Measurements from ENCODE around the gene THRB.

THRB gene

DNA sequence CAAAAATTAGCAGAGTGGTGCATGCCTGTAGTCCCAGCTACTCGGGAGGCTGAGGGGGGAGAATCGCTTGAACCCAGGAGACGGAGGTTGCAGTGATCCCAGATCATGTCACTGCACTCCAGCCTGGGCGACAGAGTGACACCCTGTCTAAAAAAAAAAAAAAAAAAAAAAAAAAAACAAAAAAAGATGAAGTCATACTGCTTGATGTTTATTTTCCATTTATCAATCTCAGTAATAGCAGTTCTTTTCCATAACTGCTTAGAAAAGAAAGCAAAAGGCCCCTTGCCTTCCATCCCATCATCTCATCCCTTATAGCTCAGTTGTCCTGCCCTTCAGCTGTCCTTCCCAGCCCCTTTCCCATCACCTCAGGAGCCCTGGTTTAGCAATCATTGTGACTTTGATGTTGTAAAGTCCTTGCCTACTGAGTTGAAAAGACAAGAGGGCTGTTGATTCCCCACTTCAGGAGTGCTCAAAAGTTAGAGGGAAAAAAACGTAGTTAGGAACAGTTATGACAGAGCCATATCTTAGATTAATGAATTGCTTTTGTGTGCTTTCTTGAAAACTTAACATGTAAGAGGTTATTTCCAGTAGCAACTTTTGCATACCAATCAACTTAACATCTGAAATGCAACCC lies 18.0 kb upstream of the THRB start:
- DNase-seq (ENCODE audit: extremely low read depth, low read depth) = no peak
- TF ChIP-seq, protein P1, sequence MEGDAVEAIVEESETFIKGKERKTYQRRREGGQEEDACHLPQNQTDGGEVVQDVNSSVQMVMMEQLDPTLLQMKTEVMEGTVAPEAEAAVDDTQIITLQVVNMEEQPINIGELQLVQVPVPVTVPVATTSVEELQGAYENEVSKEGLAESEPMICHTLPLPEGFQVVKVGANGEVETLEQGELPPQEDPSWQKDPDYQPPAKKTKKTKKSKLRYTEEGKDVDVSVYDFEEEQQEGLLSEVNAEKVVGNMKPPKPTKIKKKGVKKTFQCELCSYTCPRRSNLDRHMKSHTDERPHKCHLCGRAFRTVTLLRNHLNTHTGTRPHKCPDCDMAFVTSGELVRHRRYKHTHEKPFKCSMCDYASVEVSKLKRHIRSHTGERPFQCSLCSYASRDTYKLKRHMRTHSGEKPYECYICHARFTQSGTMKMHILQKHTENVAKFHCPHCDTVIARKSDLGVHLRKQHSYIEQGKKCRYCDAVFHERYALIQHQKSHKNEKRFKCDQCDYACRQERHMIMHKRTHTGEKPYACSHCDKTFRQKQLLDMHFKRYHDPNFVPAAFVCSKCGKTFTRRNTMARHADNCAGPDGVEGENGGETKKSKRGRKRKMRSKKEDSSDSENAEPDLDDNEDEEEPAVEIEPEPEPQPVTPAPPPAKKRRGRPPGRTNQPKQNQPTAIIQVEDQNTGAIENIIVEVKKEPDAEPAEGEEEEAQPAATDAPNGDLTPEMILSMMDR (IDR thresholded peaks at IDR 0.05; ENCODE audit: low read depth, low read length) = no peak

DNA sequence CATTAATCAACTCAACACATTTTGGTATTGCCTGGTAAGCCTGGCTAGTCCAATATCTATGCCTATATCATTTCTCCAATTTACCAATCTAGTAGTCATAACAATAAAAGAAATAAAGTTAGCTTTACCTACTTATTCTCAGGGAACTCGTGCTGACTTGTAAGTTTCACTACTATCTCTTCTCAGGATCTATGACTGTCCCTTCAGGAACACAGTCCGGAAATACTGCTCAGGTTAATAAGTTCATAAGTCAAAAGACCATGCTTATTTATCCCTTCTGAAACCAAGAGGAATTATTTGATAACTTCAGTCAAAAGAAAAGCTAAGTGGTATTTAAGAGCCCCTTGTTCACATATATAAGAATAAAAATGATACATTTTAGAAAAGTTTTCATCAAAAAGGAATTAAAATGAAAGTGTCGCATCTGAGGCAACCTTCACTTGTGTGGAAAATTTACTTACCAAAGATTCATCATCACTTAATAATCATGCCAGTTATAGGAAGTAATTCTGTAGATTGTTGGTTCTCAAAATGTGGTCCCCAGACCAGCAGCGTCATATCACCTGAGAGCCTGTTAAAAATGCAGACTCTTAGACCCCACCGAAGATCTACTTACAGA lies 15.5 kb upstream of the THRB start:
- TF ChIP-seq, protein P1 (IDR thresholded peaks at IDR 0.05; ENCODE audit: low read depth, low read length) = no peak
- DNase-seq (ENCODE audit: extremely low read depth, low read depth) = no peak

DNA sequence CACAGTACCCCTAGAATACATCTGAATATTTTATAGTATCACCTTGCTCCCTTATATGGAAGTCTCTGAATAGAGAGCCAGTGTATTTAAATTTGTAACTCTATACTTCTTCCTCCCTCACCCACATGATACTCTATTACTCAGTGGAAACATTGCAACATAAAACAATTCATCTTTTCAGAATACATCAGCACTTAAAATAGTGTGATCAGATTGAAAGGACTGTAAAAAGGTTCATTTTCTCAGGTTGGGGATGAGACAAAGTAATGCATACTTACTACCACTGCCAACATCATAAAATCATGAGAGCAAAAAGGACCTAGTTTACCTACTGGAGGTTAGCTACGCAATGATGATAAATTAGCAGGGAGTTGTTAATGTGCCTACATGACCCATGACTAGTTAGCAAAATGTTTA lies 13.8 kb upstream of the THRB start:
- TF ChIP-seq, protein P1 (IDR thresholded peaks at IDR 0.05; ENCODE audit: low read depth, low read length) = no peak
- no peak for DNase-seq (ENCODE audit: extremely low read depth, low read depth)

DNA sequence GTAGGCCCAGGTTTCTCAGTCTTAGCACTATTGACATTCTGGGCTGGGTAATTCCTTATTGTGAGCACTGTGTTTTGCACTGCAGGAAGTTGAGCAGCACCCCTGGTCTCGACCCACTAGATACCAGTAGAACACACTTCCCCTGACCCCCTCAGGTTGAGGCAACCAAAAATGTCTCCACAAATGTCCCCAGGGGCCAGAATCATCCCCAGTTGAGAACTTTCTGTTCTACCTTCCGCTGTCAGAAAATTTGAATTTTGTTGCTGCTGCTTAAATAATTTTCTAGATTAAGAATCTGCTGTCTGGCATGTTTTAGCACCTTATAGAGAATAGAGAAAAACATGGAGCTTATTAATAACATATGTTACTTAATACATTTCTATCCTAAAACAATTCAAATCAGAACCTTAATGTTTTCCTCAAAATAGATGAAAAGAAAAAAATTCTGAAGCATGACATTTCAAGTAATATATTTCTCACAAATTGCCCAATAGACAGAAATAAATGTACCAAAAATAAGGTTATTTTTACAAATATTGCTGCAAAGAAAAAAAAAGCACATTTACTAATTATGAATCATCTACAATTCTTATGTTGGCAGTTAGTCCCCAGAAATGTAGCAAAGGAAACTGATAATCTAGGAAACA lies 13.2 kb upstream of the THRB start:
- no peak for DNase-seq (ENCODE audit: extremely low read depth, low read depth)
- TF ChIP-seq, protein P1 (IDR thresholded peaks at IDR 0.05; ENCODE audit: low read depth, low read length) = no peak

DNA sequence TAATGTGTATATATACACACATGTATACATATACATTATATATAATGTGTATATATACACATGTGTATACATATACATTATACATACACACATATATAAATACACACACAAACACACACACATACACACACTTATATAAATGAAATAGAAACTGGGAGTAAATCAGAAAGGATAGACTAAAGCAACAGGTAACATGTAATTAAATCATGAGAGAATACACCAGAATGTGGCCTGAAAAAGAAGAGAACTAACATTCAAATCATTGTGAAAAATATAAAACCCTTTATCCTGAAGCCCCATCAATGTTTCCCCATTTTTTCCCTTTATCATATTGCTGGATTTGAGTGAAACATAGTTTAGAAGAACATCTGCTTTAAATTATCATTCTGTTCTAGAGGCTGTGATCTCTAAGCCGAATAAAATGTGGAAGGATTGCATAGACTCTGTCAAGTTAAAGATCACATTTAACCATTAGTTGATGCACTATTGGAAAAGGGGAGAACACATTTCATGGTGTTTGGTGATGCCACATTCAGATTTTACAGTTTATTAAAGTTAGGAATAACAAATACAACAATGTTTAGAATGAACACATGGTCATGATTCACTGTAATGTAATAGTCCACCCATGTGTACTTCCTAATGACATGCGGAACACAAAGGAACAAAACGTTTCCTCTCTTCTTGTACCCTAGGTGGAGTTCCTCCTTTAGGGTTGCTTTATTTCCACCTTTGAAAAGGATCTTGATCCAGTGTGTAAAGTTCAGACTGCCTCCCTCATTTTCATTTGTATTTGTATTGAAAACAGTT lies 12.5 kb upstream of the THRB start:
- TF ChIP-seq, protein P1 (IDR thresholded peaks at IDR 0.05; ENCODE audit: low read depth, low read length) = no peak
- DNase-seq (ENCODE audit: extremely low read depth, low read depth) = no peak

DNA sequence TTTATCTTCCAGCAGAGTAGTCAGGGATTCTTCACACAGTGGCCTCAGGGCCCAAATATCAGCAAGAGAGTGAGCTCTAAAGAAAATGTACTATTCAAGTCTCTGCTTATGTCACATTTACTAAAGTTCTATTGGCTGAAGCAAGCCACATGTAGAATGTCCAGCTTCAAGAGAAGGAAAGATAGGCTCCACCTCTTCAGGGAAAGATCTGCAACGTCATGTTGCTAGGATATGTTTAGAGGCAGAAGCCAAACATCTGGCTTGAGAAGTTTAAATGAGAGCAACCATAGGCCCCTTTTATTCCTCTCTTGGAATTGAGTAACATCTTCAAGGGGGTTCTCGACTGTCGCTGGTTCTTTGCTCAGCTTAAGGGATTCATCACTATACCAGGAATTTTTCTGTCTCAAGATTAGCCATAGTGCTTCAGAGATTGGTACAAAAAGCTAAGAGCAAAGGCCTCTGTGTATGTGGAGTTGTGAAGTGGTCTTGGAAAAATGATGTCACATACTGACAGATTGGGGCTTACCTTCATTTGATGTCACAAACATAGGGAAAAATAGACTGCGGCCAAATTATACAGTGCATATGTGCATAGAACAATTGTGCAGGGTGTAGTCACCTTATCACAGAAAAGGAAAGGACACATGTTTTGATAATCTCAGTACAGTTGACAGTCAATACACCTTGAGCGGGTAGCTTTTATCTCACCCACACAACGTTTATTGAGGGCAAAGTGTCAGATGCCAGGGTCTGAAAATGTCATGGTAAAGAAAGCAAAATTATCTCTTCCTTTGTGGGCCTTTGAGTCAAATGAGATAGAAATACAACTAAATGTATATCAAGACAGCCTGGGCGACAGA lies 11.3 kb upstream of the THRB start:
- DNase-seq (ENCODE audit: extremely low read depth, low read depth) = no peak
- TF ChIP-seq, protein P1 (IDR thresholded peaks at IDR 0.05; ENCODE audit: low read depth, low read length) = no peak
